GM21367 (cell line): Measurements from ENCODE around the gene DISC1.

ENCODE experiments used
- ATAC-seq: cut with Tn5 transposase; IDR thresholded peaks from one replicate; pipeline ENCODE4 v1.9.1; 2021; ENCODE audit not compliant: unreplicated experiment

Gene DISC1

DNA sequence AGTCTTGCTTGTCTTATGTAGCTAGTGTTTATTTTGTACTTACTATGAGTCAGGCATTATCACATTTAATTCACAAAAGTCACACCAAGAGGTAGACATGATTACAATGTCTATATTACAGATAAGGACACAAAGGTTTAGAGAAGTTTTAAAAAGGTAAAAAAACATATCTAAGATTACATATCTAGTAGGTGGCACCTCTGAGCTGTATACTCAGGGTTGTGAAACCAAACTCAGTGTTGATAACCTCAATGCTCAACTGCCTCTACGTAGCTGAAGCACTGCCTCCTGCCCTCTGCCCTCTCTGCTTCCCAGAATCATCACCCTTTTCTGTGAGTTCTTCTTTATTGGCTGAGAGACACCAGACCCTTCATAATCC, 431.3 kb downstream of the DISC1 start:
- no peak for ATAC-seq

GRCh38 chr1:232059726-232060374, 433.3 kb downstream of the DISC1 start:
- ATAC-seq, result no peak

DNA sequence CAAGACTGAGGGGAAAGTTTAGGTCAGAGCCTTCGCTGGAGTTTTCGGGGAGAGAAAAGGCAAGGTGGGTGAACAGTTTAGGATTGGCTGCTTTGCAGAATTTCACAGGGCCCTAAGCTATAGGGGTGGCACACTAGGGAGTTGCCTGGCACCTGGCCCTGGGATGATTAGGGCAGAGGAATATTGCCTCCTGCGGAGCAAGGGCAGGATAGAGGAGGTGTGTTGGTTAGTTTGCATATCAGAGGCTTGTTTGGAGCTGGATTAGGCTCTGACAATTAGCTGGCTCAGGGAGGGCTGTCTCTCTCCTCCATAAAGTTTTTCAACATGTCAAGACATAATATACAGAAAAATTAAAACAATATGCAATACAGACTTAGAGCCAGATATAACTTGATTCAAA, 436.4 kb downstream of the DISC1 start:
- no peak for ATAC-seq

DNA sequence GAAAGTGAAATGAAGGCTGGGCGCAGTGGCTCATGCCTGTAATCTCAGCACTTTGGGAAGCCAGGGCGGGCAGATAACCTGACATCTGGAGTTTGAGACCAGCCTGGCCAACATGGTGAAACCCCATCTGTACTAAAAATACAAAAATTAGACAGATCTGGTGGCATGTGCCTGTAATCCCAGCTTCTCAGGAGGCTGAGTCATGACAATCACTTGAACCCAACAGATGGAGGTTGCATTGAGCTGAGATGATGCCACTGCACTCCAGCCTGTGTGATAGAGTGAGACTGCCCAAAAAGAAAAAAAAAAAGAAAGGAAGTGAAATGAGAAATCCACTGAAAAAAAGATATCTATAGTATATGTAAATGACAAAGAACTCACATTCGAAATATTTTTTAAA, 439.9 kb downstream of the DISC1 start:
- no peak for ATAC-seq

DNA sequence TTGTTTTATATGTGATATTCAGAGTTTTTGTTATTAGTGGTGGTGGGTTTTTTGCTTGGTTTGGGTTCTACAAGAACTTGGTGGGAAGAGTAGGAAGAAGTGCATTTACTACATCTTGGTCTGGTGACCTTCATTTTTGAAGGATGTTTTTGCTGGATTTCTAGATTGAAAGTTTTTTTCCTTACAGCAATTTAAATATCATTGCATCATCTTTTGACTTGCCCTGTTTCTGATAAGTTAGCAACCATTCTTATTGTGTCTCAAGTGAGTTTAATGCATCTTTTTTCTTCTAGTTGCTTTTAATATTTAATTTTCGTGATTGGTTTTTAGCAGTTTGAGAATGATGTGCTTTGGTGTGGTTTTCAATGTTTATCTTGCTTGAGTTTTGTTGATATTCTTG, 447.7 kb downstream of the DISC1 start:
- ATAC-seq, result no peak

GRCh38 chr1:232077809-232078208, 451.2 kb downstream of the DISC1 start:
- ATAC-seq, result no peak

DNA sequence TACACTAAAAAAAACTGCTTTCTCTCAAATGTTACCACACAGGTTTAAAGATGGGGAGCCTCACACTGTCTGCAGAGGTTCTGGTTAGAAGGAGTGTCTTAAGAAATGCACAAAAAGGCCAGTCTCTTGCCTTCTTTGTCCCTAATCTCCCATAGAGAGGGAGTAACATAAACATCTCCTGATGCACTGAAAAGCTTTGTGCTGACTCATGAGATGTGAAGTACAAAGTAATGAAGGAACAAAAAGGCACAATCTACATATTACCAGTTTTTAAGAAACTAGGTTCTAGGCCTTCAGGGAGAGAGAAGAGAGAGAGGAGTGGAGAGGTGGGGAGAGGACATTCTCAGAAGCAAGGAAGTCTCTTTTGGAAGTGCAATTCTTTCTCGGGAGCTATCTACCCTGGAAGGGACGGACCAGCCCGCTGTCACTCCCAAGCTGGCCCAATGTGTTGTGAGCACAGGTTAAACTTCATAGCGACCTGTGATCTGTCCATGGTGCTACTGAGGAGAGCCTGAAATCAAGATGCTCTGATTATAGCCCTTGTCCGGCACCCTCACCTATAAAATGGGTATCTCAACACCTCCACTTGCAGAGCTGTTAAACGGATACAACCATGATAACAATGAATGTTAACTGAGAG, 458.1 kb downstream of the DISC1 start:
- no peak for ATAC-seq

DNA sequence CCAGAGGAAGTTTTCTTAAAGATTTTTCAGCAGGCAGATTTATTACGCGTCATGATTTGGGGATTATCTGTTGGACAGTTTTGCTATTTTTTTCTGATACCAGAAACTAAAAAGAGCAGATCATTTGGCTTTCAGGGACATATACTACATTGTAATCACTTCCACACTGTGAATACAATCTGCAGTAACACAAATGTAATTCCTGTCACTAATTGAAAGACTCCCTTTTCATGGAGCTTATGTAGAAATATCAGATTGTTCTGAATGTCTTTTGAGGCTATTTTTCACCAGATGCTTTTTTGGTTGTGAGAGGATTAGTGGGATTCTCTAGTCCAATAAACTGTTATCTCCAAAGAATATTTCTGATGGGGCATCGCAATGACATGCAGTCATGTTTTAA, 464.2 kb downstream of the DISC1 start:
- no peak for ATAC-seq
